GM18861 (cell line): ENCODE data around the gene TMEM175.

Experiments used
- ATAC-seq: cut with Tn5 transposase; IDR thresholded peaks from one replicate; pipeline ENCODE4 v1.9.1; 2021; ENCODE audit not compliant: unreplicated experiment

Gene TMEM175

DNA sequence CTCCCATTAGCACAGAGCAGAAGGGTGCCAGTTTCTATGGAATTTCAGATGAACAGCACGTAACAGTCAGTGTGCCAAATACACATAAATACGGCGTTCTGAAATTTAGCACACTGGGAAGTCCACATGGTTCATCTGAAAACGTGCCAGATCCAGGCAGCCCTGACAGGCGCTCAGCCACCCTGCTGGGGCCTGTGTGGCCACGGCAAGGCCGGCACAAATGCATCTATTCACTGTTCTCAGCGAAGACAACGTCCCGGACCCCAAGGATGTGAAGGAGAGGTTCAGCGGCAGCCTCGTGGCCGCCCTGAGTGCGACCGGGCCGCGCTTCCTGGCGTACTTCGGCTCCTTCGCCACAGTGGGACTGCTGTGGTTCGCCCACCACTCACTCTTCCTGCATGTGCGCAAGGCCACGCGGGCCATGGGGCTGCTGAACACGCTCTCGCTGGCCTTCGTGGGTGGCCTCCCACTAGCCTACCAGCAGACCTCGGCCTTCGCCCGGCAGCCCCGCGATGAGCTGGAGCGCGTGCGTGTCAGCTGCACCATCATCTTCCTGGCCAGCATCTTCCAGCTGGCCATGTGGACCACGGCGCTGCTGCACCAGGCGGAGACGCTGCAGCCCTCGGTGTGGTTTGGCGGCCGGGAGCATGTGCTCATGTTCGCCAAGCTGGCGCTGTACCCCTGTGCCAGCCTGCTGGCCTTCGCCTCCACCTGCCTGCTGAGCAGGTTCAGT lies 25.5 kb downstream of the TMEM175 start:
- ATAC-seq: no peak

- no peak for ATAC-seq
Measured at GRCh38 chr4:958314-958665, 26.0 kb downstream of the TMEM175 start.

- ATAC-seq: no peak
Measured at GRCh38 chr4:958696-959337, 26.6 kb downstream of the TMEM175 start.

DNA sequence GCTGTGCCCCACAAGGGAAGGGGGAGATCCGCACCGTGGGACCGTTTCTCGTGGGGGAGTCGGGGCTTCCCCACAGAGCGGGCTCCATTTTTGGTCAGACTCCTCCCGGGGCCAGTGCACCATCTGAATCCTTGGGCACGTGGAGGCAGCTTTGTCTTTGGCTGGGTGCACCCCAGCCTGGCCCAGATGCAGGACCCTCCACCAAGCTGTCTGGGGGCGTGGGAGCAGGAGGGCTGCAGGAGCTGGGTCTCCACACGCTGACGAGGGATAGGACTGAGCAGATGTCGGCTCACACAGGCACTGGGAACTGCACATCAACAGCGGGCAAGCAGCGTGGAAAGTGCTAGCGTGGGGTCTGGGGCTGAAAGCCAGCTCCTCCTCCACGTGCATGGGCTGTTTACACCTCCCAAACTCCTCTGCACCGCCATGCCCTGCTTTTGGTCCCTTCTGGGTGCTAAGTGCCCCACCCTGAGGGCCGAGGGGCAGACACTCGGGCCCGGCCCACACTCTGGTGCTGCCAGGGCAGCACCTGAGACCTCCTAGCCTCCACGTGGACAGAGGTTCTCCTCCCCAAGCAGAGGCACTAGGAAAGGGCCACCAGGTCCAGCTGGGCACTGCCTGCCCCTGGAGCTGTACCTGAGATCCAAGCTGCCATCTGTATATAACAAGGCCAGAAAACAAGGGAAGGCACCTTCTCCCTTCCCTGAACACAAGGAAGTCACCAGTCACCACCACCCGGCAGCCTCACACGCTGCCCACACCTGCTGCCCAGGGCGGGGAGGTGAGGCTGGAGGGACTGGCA lies 27.3 kb downstream of the TMEM175 start:
- ATAC-seq: no peak

DNA sequence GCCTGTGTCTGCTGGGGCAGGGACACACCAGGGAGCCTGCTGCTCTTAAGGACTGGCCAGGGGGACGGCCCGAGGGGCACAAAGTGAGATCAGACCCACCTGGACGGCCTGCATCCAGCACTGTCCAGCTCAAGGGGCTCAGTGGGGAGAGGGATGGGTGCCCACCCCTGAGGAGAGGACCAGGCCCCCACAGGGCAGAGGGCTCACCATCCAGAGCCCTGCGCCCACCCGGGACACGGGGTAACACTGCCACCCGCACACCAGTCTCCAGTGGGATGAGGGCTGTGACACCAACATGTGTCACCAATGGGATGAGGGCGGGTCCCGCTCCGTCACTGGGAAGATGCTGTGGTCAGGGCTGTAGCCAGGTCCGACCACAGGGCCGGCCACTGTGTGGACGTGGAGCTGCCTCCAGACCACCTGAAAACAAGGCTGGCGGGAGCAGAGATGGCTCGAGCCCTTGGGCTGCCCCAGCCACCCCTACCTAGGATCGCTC lies 27.9 kb downstream of the TMEM175 start:
- ATAC-seq: no peak

DNA sequence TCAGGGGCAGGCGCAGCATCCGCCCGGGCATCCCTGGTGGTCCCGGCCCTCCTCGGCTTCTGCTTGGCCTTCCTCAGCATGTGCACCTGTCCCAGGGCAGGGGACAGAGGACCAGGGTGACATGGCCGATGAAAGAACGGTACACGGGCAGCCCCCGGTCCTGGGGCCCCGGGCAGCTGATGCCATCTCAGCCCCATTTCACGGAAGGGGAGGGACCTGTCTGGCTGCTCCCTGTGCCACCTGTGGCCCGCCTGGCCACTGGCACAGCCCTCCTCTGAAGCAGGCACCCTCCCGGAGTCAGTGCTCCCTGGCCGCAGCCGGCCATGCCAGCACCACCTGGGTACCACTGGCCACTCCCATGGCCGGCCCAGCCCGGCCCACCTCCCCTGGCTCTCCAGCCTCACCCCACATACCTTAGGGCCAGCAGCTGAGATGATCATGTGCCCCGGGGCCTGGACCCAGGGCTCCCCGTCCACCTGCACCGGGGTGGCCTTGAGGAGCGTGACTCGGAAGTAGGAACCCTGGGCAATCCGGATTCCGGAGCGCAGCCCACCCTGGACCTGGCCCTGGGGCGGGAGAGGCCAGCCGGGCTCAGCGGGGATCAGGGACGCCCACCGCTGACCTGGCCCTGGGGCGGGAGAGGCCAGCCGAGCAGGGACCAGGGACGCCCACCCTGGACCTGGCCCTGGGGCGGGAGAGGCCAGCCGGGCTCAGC lies 28.5 kb downstream of the TMEM175 start:
- no peak for ATAC-seq

DNA sequence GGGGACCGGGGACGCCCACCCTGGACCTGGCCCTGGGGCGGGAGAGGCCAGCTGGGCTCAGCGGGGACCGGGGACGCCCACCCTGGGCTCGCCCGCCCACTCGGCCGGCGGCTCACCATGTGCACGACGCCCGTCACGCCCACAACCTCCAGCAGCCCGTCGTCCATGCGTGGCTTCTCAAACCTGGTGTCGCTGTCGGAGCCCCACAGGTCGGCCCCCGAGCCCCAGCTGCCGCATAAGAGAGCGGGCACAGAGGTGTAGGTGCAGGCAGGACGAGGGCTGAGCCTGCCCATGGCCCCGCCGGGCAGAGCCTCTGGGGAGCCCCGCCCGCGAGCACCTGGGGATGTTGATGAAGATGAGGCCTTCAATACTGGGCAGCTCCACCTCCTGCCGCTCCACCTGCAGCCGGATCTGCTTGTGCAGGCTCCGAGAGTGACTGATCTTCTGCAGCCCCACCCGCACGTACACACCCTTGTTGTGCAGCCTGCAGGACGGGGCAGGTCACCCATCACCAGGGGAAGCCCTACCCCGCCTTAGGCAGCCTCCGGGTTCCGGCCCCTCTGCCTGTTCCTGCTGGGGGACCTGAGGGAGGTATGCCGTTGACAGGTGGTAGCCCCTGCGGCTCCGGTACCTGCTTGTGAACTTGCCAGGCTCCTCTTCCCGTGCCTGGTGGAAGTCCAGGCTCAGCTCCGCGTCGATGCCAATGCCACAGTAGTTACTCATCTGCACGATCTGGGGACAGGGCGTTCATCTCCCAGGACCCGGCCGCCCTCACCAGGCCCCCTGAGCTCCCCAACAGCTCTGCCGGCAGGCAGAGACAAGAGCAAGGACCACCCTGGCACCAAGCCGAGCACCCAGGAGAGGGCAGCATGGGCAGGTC lies 29.3 kb downstream of the TMEM175 start:
- no peak for ATAC-seq

DNA sequence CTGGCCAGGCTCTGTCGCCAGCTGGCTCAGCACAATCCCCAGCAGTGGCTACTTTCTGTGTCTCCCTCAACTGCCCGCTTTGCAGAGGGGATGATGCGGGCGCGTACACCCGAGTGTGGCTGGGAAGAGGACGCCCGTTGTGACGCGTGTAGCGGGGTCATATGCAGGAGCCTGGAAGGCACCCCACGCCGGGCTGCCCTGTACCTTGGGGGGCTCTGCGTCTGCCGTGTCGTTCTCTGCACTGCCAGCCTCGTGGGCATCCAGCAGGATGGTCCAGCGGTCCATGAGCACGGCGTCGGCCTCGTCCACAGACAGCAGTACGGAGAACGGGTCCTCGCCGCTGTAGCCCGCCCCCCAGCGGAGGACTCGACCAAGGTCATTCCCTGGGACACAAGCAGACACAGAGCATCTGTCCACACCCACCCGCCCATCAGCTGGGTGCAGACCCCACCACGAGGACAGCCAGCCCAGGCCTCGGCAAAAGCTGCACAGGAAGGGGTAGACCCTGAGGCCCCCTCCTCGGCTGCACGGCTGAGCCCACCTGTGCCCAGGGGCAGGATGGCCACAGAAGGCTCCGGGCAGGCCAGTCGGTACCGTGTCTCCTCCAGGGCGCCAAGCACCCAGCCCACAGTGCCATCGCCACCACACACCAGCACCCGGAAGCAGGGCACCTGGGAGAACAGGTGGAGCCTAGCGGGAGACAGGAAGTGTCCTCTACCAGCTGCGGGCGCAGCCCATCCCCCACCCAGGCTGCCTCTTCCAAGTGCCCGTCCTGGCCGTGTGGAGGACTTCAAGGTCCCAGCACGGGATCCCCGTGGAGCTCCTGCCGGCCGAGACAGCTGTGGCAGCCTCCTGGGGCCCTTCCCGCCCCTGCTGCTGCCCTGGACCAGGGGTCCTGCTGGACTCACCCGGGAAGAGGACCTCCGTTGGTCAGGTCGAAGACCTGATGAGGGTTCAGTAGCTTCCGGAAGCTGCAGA lies 30.3 kb downstream of the TMEM175 start:
- no peak for ATAC-seq

DNA sequence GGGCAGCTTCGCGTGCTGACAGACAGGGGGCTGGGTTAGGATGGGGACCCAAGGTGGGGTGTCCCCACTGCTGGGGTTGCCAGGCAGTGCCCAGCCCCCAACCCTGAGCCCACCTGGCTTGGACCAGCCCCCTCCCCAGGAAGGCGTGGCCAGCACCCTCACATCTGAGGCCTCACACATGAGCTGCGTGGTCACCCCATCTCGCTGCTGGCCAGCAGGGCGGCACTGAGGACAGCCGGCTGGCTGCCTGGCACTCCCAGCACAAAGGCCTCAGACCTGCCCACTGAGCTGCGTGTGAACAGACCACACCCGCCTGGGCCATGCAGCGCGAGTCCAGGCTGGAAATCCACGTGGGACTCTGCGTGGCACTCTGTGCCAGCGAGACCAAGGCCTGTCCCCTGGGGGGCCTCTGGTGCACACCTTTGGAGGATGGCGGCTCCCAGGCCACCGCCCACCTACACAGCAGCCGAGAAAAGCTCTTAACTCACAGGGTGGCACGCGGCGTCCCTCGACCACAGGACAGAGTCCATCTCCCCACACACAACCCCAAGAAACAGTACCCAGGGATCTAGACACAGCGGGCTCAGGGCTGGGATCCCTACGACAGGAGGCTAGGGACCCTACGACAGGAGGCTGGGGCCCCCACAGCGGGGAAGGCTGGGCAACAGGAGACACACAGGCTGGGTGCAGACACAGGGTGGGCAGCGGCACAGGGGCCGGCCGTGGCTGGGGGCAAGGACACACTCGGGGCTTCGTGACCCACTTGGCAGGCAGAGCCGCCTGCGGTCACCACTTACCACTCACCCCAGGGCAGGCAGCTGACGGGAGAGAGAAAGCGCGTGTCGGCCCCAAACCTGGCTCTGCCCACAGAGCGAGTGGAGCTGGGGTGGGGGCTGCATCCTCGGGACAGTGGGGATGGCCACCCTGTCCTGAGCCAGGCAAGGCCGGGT lies 31.3 kb downstream of the TMEM175 start:
- ATAC-seq: no peak

DNA sequence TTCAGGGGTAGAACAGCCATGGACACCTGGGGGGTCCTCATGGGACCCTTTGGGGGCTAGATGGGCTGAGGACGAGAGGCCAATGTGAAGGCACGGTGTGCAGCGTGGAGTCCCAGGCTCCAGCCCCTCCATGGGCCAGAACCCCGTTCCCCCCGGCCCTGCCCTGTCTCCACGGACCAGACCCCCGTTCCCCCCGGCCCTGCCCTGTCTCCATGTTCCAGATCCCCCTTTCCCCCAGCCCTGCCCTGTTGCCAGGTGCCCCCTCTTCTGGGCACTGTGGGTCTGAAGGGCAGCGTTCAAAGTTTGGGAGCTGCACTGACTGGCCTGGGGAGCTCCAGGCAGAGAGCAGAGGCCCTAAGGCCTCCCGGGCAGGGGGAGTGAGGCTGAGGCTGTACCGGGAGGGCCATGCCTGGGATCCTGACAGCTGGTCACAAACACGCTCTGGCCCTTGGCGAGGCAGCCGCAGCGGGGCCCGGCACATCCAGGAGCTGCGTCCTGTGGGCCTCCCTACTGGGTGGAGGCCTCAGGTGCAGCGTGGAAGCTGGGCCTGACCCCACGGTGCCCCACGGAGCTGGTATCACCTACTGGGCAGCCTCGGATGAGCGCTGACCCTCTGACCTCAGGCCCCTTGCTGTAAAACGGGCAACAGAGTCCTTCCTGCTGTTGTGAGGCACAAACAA lies 32.2 kb downstream of the TMEM175 start:
- ATAC-seq: no peak

DNA sequence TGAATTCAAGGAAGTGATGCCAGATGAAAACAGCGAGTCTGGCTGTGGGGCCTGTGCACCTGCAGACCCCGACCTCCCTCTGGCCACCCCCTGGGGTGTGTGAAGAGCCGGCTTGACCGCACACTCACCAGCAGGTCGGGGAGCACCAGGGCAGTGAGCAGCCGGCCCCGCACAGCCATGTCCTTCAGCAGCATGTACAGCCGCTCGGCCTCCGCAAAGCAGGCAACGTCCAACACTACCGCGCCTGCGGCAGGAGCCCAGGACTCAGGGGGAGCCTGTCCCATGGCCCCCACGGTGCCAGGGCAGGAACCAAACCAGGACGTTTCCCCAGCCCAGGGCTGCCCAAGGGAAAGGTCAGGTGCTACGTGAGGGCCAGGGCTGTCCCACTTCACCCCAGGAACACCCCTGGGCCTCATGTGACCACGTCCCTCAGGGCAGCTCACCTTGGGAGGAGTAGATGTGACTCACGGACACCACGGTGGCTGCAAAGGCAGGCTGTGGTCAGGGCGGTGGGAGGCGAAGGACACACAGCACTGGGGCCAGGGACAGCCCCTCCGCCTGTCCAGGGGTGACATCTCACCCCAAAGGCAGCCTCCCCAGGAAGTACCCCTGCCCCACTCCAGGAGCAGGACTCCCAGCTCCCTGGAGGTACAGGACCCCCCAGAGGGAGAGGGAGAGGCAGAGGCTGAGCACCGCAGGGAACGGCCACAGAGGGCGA lies 32.9 kb downstream of the TMEM175 start:
- no peak for ATAC-seq

GRCh38 chr4:965766-966134 lies 33.5 kb downstream of the TMEM175 start:
- no peak for ATAC-seq

DNA sequence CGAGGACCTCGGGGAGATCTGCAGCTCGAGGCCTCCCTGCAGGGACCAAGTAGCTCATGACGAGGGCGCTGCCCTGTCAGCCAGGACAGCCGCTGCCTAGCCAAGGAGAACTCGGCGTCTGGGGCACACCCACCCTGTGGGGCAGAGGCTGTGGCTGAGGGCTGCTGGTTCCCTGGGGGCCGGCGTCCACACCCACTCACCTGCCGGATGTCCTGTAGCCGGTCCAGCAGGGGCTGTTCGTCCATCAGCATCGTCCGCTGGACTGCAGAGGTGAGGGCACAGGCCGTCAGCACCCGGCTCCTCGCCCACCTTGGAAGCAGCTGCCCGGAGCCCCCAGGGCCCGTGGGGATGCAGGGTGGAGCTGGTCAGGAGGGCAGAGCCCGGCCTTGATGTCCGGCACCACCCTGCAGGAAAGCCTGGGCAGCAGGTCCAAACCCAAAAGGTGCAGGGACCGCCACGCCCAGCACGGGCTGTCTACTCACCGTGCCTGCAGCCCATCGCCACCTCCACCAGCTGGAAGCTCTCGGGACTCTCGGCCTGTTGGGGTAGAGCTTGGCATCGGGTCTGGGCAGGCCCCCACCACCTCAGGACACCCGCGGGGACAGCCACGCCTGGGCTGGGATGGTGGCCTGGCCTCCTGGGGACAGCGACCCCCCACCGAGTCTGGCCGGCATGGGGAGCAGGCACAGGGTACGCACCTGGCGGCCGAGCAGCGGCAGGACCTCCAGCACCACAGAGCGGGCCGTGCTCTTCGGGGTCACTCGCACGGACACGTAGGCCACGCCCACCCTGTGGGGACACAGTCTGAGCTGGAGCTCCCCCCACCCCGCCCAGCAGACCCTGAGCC lies 34.2 kb downstream of the TMEM175 start:
- ATAC-seq: no peak

- no peak for ATAC-seq
Measured at GRCh38 chr4:967113-968104, 35.1 kb downstream of the TMEM175 start.

DNA sequence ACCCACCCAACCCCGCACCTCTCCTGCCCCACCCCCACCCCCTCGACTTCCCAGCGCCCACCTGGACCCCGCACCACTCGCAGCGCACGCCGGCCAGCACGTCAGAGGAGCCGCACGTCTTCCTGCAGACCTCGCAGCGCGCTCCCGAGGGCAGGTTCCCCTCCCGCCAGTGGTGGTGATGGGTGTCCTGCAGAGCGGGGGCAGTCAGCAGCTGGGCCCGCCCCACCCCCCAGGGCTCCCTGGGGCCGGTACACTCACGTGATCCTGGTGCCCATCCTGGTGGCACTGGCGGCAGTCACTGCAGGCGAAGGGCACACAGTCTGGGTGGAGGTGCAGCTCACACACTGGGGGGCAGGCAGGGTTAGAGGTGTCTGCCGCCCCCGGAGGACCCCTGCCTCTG lies 36.0 kb downstream of the TMEM175 start:
- ATAC-seq: no peak
